ENCODE data around the gene SMIM9. TPM values are rescaled to one million over a fixed set of nuclear protein-coding genes. Genes with fewer than 3 reads are reported as not detected.

Gene SMIM9
- total RNA-seq, 1 donor from 2014 or later, result not detected

GRCh38 chrX:154774622-154775021 is 59.8 kb downstream of the SMIM9 start:
- TF ChIP-seq, protein P1, sequence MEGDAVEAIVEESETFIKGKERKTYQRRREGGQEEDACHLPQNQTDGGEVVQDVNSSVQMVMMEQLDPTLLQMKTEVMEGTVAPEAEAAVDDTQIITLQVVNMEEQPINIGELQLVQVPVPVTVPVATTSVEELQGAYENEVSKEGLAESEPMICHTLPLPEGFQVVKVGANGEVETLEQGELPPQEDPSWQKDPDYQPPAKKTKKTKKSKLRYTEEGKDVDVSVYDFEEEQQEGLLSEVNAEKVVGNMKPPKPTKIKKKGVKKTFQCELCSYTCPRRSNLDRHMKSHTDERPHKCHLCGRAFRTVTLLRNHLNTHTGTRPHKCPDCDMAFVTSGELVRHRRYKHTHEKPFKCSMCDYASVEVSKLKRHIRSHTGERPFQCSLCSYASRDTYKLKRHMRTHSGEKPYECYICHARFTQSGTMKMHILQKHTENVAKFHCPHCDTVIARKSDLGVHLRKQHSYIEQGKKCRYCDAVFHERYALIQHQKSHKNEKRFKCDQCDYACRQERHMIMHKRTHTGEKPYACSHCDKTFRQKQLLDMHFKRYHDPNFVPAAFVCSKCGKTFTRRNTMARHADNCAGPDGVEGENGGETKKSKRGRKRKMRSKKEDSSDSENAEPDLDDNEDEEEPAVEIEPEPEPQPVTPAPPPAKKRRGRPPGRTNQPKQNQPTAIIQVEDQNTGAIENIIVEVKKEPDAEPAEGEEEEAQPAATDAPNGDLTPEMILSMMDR (IDR thresholded peaks at IDR 0.05), result no peak
- no peak for ATAC-seq
- Histone ChIP-seq H3K27ac (no peak overlapping the region), H3K4me1 (no peaks in the 10 kb centered on the region), H3K27me3 (ENCODE audit: low read depth) (no peaks in the 10 kb centered on the region), H3K36me3 (peaks cover 67% of the 10 kb centered on the region), H3K4me3 (no peak overlapping the region), H3K9me3 (no peaks in the 10 kb centered on the region)
- intact Hi-C loops (cut with DNase I), result no loop called here
- no peak for DNase-seq

Other genes with a start within 250 kb of the SMIM9 start
- not detected for gene CTAG1A, start 249.5 kb downstream of the SMIM9 start, total RNA-seq
- gene CTAG1B, start 215.4 kb downstream of the SMIM9 start, total RNA-seq, result not detected
- gene CTAG2, start 181.1 kb downstream of the SMIM9 start, total RNA-seq, result not detected
- 17.4 TPM for gene GAB3, start 83.6 kb downstream of the SMIM9 start, total RNA-seq
- gene DKC1, start 71.8 kb downstream of the SMIM9 start, total RNA-seq, result 26.1 TPM
- 57.0 TPM for gene MPP1, start 29.2 kb downstream of the SMIM9 start, total RNA-seq
- 39.6 TPM for gene F8A1, start 51.7 kb upstream of the SMIM9 start, total RNA-seq
- 37.5 TPM for gene F8, start 188.1 kb upstream of the SMIM9 start, total RNA-seq
- gene FUNDC2, start 192.2 kb upstream of the SMIM9 start, total RNA-seq, result 79.7 TPM
- 6.9 TPM for gene CMC4, start 236.5 kb upstream of the SMIM9 start, total RNA-seq
- 13.2 TPM for gene MTCP1, start 236.5 kb upstream of the SMIM9 start, total RNA-seq
- gene BRCC3, start 236.8 kb upstream of the SMIM9 start, total RNA-seq, result 17.3 TPM